ENCODE measurements around the gene FAM53B.

The FAM53B gene

GRCh38 chr10:124570646-124571045, 173.5 kb downstream of the FAM53B start:
- DNase-seq = no peak

- no peak for DNase-seq
These were observed 174.3 kb downstream of the FAM53B start for GRCh38 chr10:124569623-124570470.
